PC-3 (cell line): ENCODE results near the gene PGS1. TPM values are rescaled to one million over a fixed set of nuclear protein-coding genes. Genes with fewer than 3 reads are reported as not detected.

Source experiments
- ATAC-seq: fragments of 200-7000 bp; cut with Tn5 transposase; 2 replicates; pipeline ENCODE4 v1.9.1; 2020; ENCODE audit warnings: mild to moderate bottlenecking, moderate library complexity
- BruUV-seq: library from RNA; stranded (reverse); fragments of 400-500 nt; replicated peaks from 2 replicates; lab custom pipeline; 2021; lab: Mats Ljungman, UMichigan
- CTCF ChIA-PET: fragments of 300-600 bp; sonication (Branson Sonifier 250); formaldehyde crosslinking; loops from one replicate; lab custom pipeline; 2022; ENCODE audit warnings: antibody characterized with exemption; lab: Charles Lee
- POLR2A ChIA-PET: fragments of 300-600 bp; sonication (Branson Sonifier 250); formaldehyde crosslinking; loops from one replicate; lab custom pipeline; 2022; ENCODE audit warnings: antibody characterized with exemption; ENCODE audit not compliant: unreplicated experiment; lab: Charles Lee
- DNase-seq: peaks from one replicate; pipeline ENCODE4 v3.0.0-alpha.2; 2015
- H2AFZ ChIP-seq: fragments of 300-600 bp; sonication (generic); 2 replicates; pipeline ENCODE4 v1.6.0; 2016; ENCODE audit warnings: antibody characterized with exemption, low read length
- H3F3A ChIP-seq: fragments of 300-600 bp; sonication (generic); one replicate; pipeline ENCODE4 v1.6.0; 2017; ENCODE audit warnings: antibody characterized with exemption, low read length, control low read depth, mild to moderate bottlenecking; ENCODE audit not compliant: unreplicated experiment
- H3K27ac ChIP-seq: fragments of 300-600 bp; sonication (generic); 2 replicates; pipeline ENCODE4 v1.5.1; 2016; ENCODE audit warnings: mild to moderate bottlenecking, low read length
- H3K27me3 ChIP-seq: fragments of 300-600 bp; sonication (generic); 2 replicates; pipeline ENCODE4 v1.6.1; 2016; ENCODE audit warnings: low read length, mixed read lengths
- H3K36me3 ChIP-seq: fragments of 300-600 bp; sonication (generic); 2 replicates; pipeline ENCODE4 v1.6.1; 2016; ENCODE audit warnings: low read depth, mixed run types, low read length, mixed read lengths
- H3K4me1 ChIP-seq: fragments of 300-600 bp; sonication (generic); 2 replicates; pipeline ENCODE4 v1.5.1; 2016; ENCODE audit warnings: low read length; ENCODE audit not compliant: insufficient read depth
- H3K4me2 ChIP-seq: fragments of 300-600 bp; sonication (generic); 2 replicates; pipeline ENCODE4 v1.6.0; 2016; ENCODE audit warnings: low read length
- H3K4me3 ChIP-seq: fragments of 300-600 bp; sonication (generic); 2 replicates; pipeline ENCODE4 v1.5.1; 2016; ENCODE audit warnings: mild to moderate bottlenecking, low read length, mixed read lengths
- H3K79me2 ChIP-seq: fragments of 300-600 bp; sonication (generic); 2 replicates; pipeline ENCODE4 v1.6.1; 2017; ENCODE audit warnings: low read length, mixed read lengths
- H3K9ac ChIP-seq: fragments of 300-600 bp; sonication (generic); 2 replicates; pipeline ENCODE4 v1.6.0; 2016; ENCODE audit warnings: mild to moderate bottlenecking, low read length
- H3K9me2 ChIP-seq: fragments of 300-600 bp; sonication (generic); replicated peaks from 2 replicates; pipeline ENCODE4 v1.6.1; 2016; ENCODE audit warnings: mixed run types, low read length, mixed read lengths
- H3K9me3 ChIP-seq: fragments of 300-600 bp; sonication (generic); 2 replicates; pipeline ENCODE4 v1.6.1; 2016; ENCODE audit warnings: low read length, mixed read lengths
- H4K20me1 ChIP-seq: fragments of 300-600 bp; sonication (generic); 2 replicates; pipeline ENCODE4 v1.6.1; 2016; ENCODE audit warnings: low read length, mixed read lengths
- EZH2 ChIP-seq: fragments of 300-600 bp; sonication (generic); IDR thresholded peaks from one replicate; pipeline ENCODE4 v1.6.1; 2017; ENCODE audit warnings: antibody characterized with exemption, mild to moderate bottlenecking, low read length; ENCODE audit not compliant: unreplicated experiment
- EZH2phosphoT487 ChIP-seq: fragments of 300-600 bp; sonication (generic); IDR thresholded peaks from 2 replicates; pipeline ENCODE4 v1.6.1; 2018; ENCODE audit warnings: mild to moderate bottlenecking, antibody characterized with exemption, low read length, borderline replicate concordance
- intact Hi-C: fragments of 100-400 bp; cut with micrococcal nuclease; formaldehyde crosslinking; loops from 2 replicates; pipeline ENCODE4 v1.9.0; 2023
- total RNA-seq: library from RNA; depleted of rRNA; stranded (reverse); fragments of >200 nt; gene quantifications from 2 replicates; pipeline ENCODE4 v1.2.3, GENCODE V29; 2014
- TF ChIP-seq, protein P1 (sequence below): fragments of 300-600 bp; sonication (generic); conservative IDR thresholded peaks from 2 replicates; pipeline ENCODE4 v1.5.1; 2017; ENCODE audit warnings: antibody characterized with exemption, low read depth, mild to moderate bottlenecking, low read length

Gene PGS1
- total RNA-seq, 1 experiment from 2014 or later, result 47.0 TPM

DNA sequence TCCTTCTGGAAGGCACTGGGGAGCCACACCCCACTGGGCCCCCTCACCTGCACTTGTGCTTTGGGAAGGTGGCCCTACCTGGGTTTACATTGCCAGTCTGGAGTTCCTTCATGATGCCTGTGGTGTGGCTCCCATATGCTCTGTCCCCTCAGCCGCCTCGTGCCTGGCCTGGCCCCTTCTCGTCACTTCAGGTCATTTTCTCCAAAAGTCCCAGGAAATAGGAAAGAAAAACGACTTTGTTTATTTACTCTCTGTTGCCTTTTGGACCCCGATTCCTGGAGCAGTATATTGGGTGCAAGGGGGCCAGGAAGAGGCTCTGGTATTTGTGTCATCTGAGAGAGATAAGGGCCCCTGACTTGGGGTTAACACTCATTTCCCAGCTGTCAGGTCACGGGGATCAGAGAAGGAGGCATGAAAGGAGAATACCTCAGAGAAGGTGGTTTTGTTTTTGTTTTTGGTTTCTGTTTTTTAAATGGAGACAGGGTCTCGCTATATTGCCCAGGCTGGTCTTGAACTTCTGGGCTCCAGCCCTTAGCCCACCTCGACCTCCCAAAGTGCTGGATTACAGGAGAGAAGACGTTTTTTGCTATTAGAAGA, 23.3 kb upstream of the PGS1 start:
- H3K36me3 ChIP-seq, result peaks cover 13% of the 10 kb centered on the region
- H3K27me3 ChIP-seq, result no peaks in the 10 kb centered on the region
- no TSS peak for BruUV-seq
- ChIA-PET CTCF (no interaction called here), POLR2A (no interaction called here)
- H4K20me1 ChIP-seq, result peaks cover 29% of the 10 kb centered on the region
- no peaks in the 10 kb centered on the region for H3K9me3 ChIP-seq
- H3K27ac ChIP-seq, result no peak overlapping the region
- H3K4me1 ChIP-seq, result peaks cover 50% of the 10 kb centered on the region
- peaks cover 8% of the 10 kb centered on the region for H3F3A ChIP-seq
- DNase-seq, result no peak
- H3K79me2 ChIP-seq, result peaks cover 51% of the 10 kb centered on the region
- intact Hi-C loops, result no loop called here
- no peak for ATAC-seq
- no peak overlapping the region for H3K4me3 ChIP-seq
- no peak overlapping the region for H2AFZ ChIP-seq
- TF ChIP-seq, protein P1, sequence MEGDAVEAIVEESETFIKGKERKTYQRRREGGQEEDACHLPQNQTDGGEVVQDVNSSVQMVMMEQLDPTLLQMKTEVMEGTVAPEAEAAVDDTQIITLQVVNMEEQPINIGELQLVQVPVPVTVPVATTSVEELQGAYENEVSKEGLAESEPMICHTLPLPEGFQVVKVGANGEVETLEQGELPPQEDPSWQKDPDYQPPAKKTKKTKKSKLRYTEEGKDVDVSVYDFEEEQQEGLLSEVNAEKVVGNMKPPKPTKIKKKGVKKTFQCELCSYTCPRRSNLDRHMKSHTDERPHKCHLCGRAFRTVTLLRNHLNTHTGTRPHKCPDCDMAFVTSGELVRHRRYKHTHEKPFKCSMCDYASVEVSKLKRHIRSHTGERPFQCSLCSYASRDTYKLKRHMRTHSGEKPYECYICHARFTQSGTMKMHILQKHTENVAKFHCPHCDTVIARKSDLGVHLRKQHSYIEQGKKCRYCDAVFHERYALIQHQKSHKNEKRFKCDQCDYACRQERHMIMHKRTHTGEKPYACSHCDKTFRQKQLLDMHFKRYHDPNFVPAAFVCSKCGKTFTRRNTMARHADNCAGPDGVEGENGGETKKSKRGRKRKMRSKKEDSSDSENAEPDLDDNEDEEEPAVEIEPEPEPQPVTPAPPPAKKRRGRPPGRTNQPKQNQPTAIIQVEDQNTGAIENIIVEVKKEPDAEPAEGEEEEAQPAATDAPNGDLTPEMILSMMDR, result no peak
- TF ChIP-seq EZH2phosphoT487 (no peak), EZH2 (no peak)
- H3K9ac ChIP-seq, result no peak overlapping the region
- no peak overlapping the region for H3K4me2 ChIP-seq
- H3K9me2 ChIP-seq, result no peaks in the 10 kb centered on the region

DNA sequence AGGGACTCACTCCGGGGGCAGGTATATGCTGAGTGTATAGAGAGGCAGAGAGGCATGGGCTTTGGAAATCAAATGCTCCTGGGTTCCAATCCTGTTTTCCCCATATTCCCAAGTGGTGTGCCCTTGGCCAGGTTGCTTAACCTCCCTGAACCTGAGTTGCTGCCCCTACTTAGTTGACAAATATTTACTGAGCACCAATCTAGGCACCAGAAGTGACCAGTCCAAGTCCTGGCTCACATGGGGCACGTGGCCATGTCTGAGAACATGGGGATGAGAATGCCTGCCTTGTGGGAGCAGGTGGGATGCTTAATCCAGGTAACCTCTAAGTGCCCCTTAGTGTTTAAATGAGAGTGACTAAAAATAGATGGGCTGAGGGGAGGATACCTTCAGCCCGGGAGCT, 22.7 kb upstream of the PGS1 start:
- DNase-seq, result no peak
- Histone ChIP-seq H3K36me3 (peaks cover 13% of the 10 kb centered on the region), H3K9ac (no peak overlapping the region), H3K9me3 (no peaks in the 10 kb centered on the region), H3K27ac (no peak overlapping the region), H3K4me1 (peaks cover 50% of the 10 kb centered on the region), H2AFZ (no peak overlapping the region), H3K9me2 (no peaks in the 10 kb centered on the region), H3K27me3 (no peaks in the 10 kb centered on the region), H3K4me2 (no peak overlapping the region), H3K79me2 (peaks cover 51% of the 10 kb centered on the region), H4K20me1 (peaks cover 29% of the 10 kb centered on the region), H3F3A (peaks cover 8% of the 10 kb centered on the region), H3K4me3 (no peak overlapping the region)
- ATAC-seq, result no peak
- ChIA-PET CTCF (no interaction called here), POLR2A (no interaction called here)
- intact Hi-C loops, result no loop called here
- TF ChIP-seq EZH2 (no peak), EZH2phosphoT487 (no peak)
- TF ChIP-seq, protein P1, result no peak
- BruUV-seq, result no TSS peak

DNA sequence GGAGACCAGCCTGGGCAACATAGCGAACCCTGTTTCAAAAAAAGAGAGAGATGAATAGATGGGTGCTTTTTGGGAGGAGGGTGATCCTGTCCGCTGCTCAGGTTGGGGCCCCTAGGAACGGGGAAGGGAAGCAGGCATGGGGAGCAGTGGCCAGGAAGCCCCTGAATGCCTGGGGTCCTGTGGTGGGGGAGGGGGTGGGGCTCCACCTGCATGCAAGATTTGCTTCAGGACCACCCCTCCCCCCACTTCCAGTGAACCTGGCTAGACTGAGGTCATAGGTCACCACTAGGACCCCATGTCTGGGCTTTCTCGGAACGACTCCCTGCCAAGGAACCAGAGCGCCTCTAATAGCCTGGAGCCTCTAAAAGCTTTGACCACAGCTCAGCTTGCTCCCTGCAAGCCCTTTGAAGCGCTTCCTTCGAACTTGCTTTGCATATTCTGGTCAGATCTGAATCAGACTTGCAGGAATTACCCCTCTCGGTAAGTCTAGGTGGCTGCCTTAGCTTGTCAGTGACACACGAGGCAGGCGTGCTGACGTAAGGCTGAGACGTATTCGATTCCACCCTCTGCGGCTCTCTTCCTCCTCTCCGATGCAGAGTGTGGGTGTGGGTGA, 22.2 kb upstream of the PGS1 start:
- intact Hi-C loops, result no loop called here
- H3K4me2 ChIP-seq, result peak overlapping the region; percentile 34; the same call in 1 of the 2 replicates
- peaks cover 13% of the 10 kb centered on the region for H3K36me3 ChIP-seq
- ChIA-PET POLR2A (interaction anchor here (0.6 kb wide), 1 partner anchor 64 kb away, joined by 20 read pairs; no protein-coding TSS in a partner anchor), CTCF (no interaction called here)
- H3F3A ChIP-seq, result peaks cover 8% of the 10 kb centered on the region
- peaks cover 51% of the 10 kb centered on the region for H3K79me2 ChIP-seq
- TF ChIP-seq, protein P1, result no peak
- no peak for TF ChIP-seq EZH2
- no peak overlapping the region for H3K4me3 ChIP-seq
- H2AFZ ChIP-seq, result no peak overlapping the region
- BruUV-seq, result no TSS peak
- no peaks in the 10 kb centered on the region for H3K27me3 ChIP-seq
- H3K4me1 ChIP-seq, result peaks cover 54% of the 10 kb centered on the region
- H4K20me1 ChIP-seq, result peaks cover 29% of the 10 kb centered on the region
- no peak overlapping the region for H3K9ac ChIP-seq
- DNase-seq (peak; percentile 48), ATAC-seq (no peak)
- no peaks in the 10 kb centered on the region for H3K9me3 ChIP-seq
- no peak overlapping the region for H3K27ac ChIP-seq
- no peaks in the 10 kb centered on the region for H3K9me2 ChIP-seq
